ENCODE data around the gene PXYLP1.

DNA sequence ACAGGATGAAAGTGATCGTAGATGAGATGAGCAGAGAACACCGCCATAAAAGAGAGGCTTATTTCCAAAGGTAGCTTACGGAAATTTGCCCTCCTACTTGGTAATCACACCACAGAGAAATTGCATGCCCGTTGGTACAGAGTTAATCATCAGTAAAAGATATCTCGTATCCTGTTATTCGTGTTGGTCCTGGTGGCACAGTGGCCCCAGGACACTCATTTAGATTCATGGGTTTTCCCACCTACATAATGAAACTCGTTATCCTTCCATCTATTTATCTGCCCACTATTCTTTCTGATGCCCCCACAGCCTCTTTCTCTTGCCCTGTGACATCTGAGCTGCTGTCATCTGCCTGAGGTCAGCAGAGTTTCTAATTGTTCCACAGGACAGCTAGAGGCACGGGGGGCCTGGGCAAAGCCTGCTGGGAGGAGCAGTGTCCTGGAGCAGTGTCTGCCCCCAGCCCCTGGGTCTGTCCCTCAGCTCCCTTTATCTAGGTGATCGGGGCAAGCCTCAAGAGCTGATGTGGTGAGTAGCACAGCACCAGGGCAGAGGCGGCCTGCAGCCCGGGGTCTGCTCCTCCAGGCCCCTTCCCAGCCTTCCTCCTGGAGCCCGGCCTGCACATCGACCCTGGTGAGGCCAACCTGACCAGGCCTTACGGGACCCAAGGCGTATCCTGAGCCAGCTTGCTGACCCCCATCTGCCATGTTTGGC, 42.2 kb downstream of the PXYLP1 start:
- TF ChIP-seq, protein P1, sequence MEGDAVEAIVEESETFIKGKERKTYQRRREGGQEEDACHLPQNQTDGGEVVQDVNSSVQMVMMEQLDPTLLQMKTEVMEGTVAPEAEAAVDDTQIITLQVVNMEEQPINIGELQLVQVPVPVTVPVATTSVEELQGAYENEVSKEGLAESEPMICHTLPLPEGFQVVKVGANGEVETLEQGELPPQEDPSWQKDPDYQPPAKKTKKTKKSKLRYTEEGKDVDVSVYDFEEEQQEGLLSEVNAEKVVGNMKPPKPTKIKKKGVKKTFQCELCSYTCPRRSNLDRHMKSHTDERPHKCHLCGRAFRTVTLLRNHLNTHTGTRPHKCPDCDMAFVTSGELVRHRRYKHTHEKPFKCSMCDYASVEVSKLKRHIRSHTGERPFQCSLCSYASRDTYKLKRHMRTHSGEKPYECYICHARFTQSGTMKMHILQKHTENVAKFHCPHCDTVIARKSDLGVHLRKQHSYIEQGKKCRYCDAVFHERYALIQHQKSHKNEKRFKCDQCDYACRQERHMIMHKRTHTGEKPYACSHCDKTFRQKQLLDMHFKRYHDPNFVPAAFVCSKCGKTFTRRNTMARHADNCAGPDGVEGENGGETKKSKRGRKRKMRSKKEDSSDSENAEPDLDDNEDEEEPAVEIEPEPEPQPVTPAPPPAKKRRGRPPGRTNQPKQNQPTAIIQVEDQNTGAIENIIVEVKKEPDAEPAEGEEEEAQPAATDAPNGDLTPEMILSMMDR (conservative IDR thresholded peaks at IDR 0.05; ENCODE audit: low read length) = no peak
- no peak for TF ChIP-seq EZH2phosphoT487 (IDR thresholded peaks at IDR 0.05; ENCODE audit: borderline replicate concordance, low read depth, low read length)

Measured in OCI-LY7 (cell line).